GM23338 (cell line): ENCODE data around the gene ABCF2. TPM values are rescaled to one million over a fixed set of nuclear protein-coding genes. Genes with fewer than 3 reads are reported as not detected.
A peak's percentile ranks its signal among the peaks of the same experiment; 100 is the strongest.

Source experiments
- ATAC-seq: fragments of 200-7000 bp; cut with Tn5 transposase; 3 replicates; pipeline ENCODE4 v1.9.1; 2020
- DNase-seq: peaks from one replicate; pipeline ENCODE4 v3.0.0-alpha.2; 2015; ENCODE audit warnings: low spot score
- H2AFZ ChIP-seq: fragments of 200-600 bp; sonication (generic); 2 replicates; pipeline ENCODE4 v1.8.0; 2016; ENCODE audit warnings: antibody characterized with exemption, mild to moderate bottlenecking, moderate library complexity
- H3F3A ChIP-seq: fragments of 200-600 bp; sonication (generic); replicated peaks from 2 replicates; pipeline ENCODE4 v1.8.0; 2017; ENCODE audit warnings: antibody characterized with exemption, mixed run types, low read depth
- H3K27ac ChIP-seq: fragments of 200-600 bp; sonication (generic); 2 replicates; pipeline ENCODE4 v1.6.1; 2016; ENCODE audit warnings: low read depth
- H3K27me3 ChIP-seq: fragments of 200-600 bp; sonication (generic); 2 replicates; pipeline ENCODE4 v1.8.0; 2016; ENCODE audit warnings: mild to moderate bottlenecking, mixed run types, moderate library complexity; ENCODE audit not compliant: insufficient read depth
- H3K36me3 ChIP-seq: fragments of 200-600 bp; sonication (generic); 2 replicates; pipeline ENCODE4 v1.8.0; 2016; ENCODE audit warnings: mild to moderate bottlenecking; ENCODE audit not compliant: insufficient read depth
- H3K4me1 ChIP-seq: fragments of 200-600 bp; sonication (generic); 2 replicates; pipeline ENCODE4 v1.8.0; 2016; ENCODE audit warnings: mild to moderate bottlenecking, moderate library complexity; ENCODE audit not compliant: insufficient read depth
- H3K4me2 ChIP-seq: fragments of 200-600 bp; sonication (generic); 2 replicates; pipeline ENCODE4 v1.7.1; 2017; ENCODE audit warnings: mixed run types
- H3K4me3 ChIP-seq: fragments of 200-600 bp; sonication (generic); 2 replicates; pipeline ENCODE4 v1.6.1; 2016; ENCODE audit warnings: mixed run types
- H3K79me2 ChIP-seq: fragments of 200-600 bp; sonication (generic); replicated peaks from 2 replicates; pipeline ENCODE4 v1.8.0; 2017; ENCODE audit warnings: mild to moderate bottlenecking; ENCODE audit not compliant: insufficient read depth
- H3K9me2 ChIP-seq: fragments of 200-600 bp; sonication (generic); 2 replicates; pipeline ENCODE4 v1.8.0; 2017; ENCODE audit not compliant: insufficient read depth
- H4K20me1 ChIP-seq: fragments of 200-600 bp; sonication (generic); replicated peaks from 2 replicates; pipeline ENCODE4 v1.8.0; 2017; ENCODE audit warnings: mild to moderate bottlenecking; ENCODE audit not compliant: insufficient read depth
- H3K27ac Mint-ChIP-seq: 2 replicates; pipeline ENCODE4 v1.8.0; 2020; ENCODE audit warnings: inconsistent platforms, mild to moderate bottlenecking, moderate library complexity, mixed read lengths
- H3K27me3 Mint-ChIP-seq: 3 replicates; pipeline ENCODE4 v1.8.0; 2022; ENCODE audit warnings: low read depth, mild to moderate bottlenecking, moderate library complexity, mixed read lengths, inconsistent platforms; ENCODE audit not compliant: insufficient read depth, poor library complexity
- H3K36me3 Mint-ChIP-seq: 3 replicates; pipeline ENCODE4 v1.8.0; 2021; ENCODE audit warnings: low read depth, mild to moderate bottlenecking, inconsistent platforms, moderate library complexity, mixed read lengths
- H3K4me1 Mint-ChIP-seq: 3 replicates; pipeline ENCODE4 v1.8.0; 2020; ENCODE audit warnings: mild to moderate bottlenecking, inconsistent platforms, mixed read lengths
- H3K4me3 Mint-ChIP-seq: 3 replicates; pipeline ENCODE4 v1.8.0; 2021; ENCODE audit warnings: moderate library complexity, mild to moderate bottlenecking, inconsistent platforms, mixed read lengths
- H3K9me3 Mint-ChIP-seq: 3 replicates; pipeline ENCODE4 v1.8.0; 2020; ENCODE audit warnings: moderate library complexity, mild to moderate bottlenecking, inconsistent platforms, mixed read lengths
- CREB1 ChIP-seq: fragments of 250-450 bp; sonication (Bioruptor Pico); IDR thresholded peaks from 2 replicates; pipeline ENCODE4 v1.5.0; 2020; ENCODE audit warnings: low read depth, mild to moderate bottlenecking, moderate library complexity
- ETS1 ChIP-seq: IDR thresholded peaks from 2 replicates; pipeline ENCODE4 v1.6.1; 2016; ENCODE audit warnings: antibody characterized with exemption
- EZH2 ChIP-seq: fragments of 200-600 bp; sonication (generic); IDR thresholded peaks from one replicate; pipeline ENCODE4 v1.8.0; 2017; ENCODE audit warnings: antibody characterized with exemption, mild to moderate bottlenecking, low read depth; ENCODE audit not compliant: unreplicated experiment
- NANOG ChIP-seq: IDR thresholded peaks from 2 replicates; pipeline ENCODE4 v1.6.1; 2016; ENCODE audit warnings: antibody characterized with exemption, borderline replicate concordance
- POLR2AphosphoS5 ChIP-seq: IDR thresholded peaks from 2 replicates; pipeline ENCODE4 v1.6.1; 2016; ENCODE audit warnings: antibody characterized with exemption, low read depth
- REST ChIP-seq: IDR thresholded peaks from one replicate; pipeline ENCODE4 v1.6.1; 2018; ENCODE audit warnings: antibody characterized with exemption; ENCODE audit not compliant: unreplicated experiment
- STAT1 ChIP-seq: IDR thresholded peaks from one replicate; pipeline ENCODE4 v1.6.1; 2016; ENCODE audit warnings: antibody characterized with exemption; ENCODE audit not compliant: unreplicated experiment
- ZNF114 ChIP-seq: fragments of 250-450 bp; sonication (Bioruptor Pico); IDR thresholded peaks from 2 replicates; pipeline ENCODE4 v1.5.0; 2020; ENCODE audit warnings: mild to moderate bottlenecking, moderate library complexity
- polyA plus RNA-seq: library from polyadenylated mRNA; unstranded; fragments of >200 nt; fragmentation: Nextera tagmentation; extraction: Ambion mirVana; gene quantifications from 2 replicates; pipeline ENCODE4 v1.2.1, GENCODE V29; 2016
- total RNA-seq: library from RNA; depleted of rRNA; stranded (reverse); fragments of >200 nt; shearing (Covaris generic); gene quantifications from 2 replicates; pipeline ENCODE4 v1.2.3, GENCODE V29; 2014
- TF ChIP-seq, protein P1 (sequence below), 2 experiments: fragments of 200-600 bp in 1 of 2; sonication (generic) in 1 of 2; conservative IDR thresholded peaks; 2 replicates each; pipeline versions ENCODE4 v1.5.1 to v1.6.1; 2016 to 2017; ENCODE audit warnings: antibody characterized with exemption in 2 of 2, low read depth in 2 of 2, mild to moderate bottlenecking in 2 of 2, moderate library complexity in 1 of 2

ABCF2 gene
- total and polyA plus RNA-seq, 2 experiments from 2014 or later: 18.7 to 58.7 TPM

DNA sequence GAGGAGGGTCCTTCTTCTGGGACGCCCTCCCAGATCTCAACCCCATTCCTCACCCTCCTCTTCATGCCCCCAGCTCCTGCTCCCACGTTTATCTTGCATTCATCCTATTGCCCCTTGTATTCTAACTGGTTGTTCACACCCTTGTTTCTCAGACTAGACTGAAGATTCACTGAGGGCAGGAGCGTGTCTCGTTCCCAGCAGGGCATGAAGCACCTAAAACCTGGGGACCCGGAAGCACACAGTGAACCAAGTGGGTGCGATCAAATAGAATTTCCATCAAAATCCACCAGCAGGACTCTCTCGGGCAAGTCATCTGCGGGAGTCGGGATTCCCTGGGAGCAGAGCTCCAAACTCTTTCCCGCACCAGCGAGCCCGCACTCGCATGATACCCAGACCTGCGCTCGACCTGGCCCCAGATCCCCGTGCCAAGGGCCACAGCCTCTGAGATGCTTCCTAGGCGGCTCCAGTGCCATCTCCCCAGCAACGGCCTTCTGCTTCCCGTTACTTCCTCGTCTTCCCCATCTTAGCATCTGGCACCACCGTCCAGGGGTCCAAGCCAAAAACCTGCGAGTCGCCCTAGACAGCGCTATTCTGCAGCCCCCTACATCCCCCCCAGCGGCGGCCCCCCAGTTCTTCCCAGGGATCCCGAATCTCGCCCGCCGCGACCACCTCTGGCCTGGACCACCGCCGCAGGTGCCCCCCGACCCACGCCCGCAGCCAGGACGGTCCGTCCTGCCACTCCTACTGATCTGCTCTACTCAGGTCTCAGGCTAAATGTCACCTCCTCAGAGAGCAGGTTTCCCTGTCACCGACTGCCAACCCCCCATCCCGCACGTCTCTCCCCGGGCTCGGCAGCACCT lies 53.4 kb downstream of the ABCF2 start (continued):
- no peak for TF ChIP-seq ETS1
- TF ChIP-seq ZNF114 (CRISPR knock-in tag): no peak
- TF ChIP-seq, protein P1, sequence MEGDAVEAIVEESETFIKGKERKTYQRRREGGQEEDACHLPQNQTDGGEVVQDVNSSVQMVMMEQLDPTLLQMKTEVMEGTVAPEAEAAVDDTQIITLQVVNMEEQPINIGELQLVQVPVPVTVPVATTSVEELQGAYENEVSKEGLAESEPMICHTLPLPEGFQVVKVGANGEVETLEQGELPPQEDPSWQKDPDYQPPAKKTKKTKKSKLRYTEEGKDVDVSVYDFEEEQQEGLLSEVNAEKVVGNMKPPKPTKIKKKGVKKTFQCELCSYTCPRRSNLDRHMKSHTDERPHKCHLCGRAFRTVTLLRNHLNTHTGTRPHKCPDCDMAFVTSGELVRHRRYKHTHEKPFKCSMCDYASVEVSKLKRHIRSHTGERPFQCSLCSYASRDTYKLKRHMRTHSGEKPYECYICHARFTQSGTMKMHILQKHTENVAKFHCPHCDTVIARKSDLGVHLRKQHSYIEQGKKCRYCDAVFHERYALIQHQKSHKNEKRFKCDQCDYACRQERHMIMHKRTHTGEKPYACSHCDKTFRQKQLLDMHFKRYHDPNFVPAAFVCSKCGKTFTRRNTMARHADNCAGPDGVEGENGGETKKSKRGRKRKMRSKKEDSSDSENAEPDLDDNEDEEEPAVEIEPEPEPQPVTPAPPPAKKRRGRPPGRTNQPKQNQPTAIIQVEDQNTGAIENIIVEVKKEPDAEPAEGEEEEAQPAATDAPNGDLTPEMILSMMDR (conservative IDR thresholded peaks at IDR 0.05; ENCODE audit: low read depth in 2 of 2): no peak
- TF ChIP-seq NANOG: no peak
- TF ChIP-seq CREB1: no peak
- no peak for TF ChIP-seq STAT1

DNA sequence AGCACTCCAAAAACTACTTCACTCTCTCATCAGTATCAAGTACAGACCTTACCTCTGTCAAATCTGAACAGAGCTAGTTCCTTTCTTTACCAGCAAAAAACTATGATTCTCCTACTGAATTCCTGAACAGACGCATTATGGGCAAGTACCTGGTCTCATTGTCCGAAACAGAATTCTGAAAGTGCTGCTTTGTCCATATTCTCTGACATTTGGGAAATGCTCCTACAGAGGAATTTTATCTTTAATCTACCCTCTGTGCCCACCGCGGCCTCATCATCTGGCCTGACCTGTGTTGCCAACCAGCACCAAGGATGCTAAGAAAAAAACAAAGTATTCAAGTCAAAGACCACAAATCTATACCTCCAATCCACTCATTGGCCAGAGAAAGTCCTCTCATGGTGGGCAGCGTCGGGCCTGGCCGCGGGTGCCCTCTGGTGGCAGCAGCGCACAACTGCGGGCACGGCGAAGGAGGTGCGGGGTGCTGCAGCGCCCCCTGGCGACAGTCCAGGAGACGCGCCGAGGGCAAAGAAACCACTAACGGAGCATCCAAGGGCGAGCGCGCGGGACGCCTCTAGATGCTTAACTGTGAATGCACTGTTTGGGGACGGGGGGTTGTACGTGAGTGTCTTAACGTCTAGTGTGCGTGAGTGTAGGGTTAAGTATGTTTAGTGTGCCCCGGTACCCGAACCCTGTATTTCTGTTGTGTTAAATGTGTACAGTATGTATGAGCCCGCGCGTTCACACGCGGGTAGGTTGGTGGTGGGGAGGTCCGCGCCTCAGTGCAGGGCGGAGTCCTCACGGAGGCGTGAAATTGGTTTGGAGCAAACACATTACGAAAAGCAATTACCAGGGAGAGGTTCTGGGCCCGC lies 54.5 kb downstream of the ABCF2 start:
- Histone ChIP-seq H3K27me3 (peaks cover 86% of the 10 kb centered on the region), H3K4me1 (peaks cover 5% of the 10 kb centered on the region; the same call in 1 of the 2 replicates), H3F3A (peaks cover 13% of the 10 kb centered on the region; the same call in 1 of the 2 replicates), H3K4me2 (0 out of 2 replicates have a peak overlapping the region, but pooled peaks have one; percentile 51), H3K9me2 (0 out of 2 replicates have a peak, but pooled peaks cover 5% of the 10 kb centered on the region), H4K20me1 (peaks cover 6% of the 10 kb centered on the region; the same call in 1 of the 2 replicates), H3K27ac (no peak overlapping the region), H3K36me3 (no peaks in the 10 kb centered on the region), H2AFZ (no peak overlapping the region), H3K4me3 (no peak overlapping the region), H3K79me2 (no peaks in the 10 kb centered on the region)
- Mint-ChIP-seq H3K4me3 (no peak overlapping the region), H3K9me3 (peaks cover 26% of the 10 kb centered on the region), H3K27ac (no peak overlapping the region), H3K36me3 (peaks cover 13% of the 10 kb centered on the region; the same call in 2 of the 3 replicates), H3K4me1 (peaks cover 21% of the 10 kb centered on the region), H3K27me3 (peaks cover 67% of the 10 kb centered on the region)
- DNase-seq: peak; percentile 85
- peak; percentile 36 for ATAC-seq
- TF ChIP-seq POLR2AphosphoS5: no peak
- no peak for TF ChIP-seq ETS1
- TF ChIP-seq REST: no peak
- TF ChIP-seq CREB1: peak; percentile 78
- TF ChIP-seq EZH2: peak; percentile 12
- TF ChIP-seq, protein P1 (conservative IDR thresholded peaks at IDR 0.05; ENCODE audit: low read depth in 2 of 2): peak; percentile 100
- no peak for TF ChIP-seq NANOG
